Upper lobe of left lung (tissue), 6 donors: ENCODE results near the gene OPA3. TPM values are rescaled to one million over a fixed set of nuclear protein-coding genes. Genes with fewer than 3 reads are reported as not detected.
A peak's percentile ranks its signal among the peaks of the same experiment; 100 is the strongest.

ENCODE experiments used
- ATAC-seq, 2 donors: fragments of 200-7000 bp; cut with Tn5 transposase; one replicate each; pipeline ENCODE4 v1.9.1; 2022; ENCODE audit warnings: mild to moderate bottlenecking in 2 of 2, moderate library complexity in 2 of 2; ENCODE audit not compliant: low FRiP score in 2 of 2
- DNase-seq, 2 donors: peaks; one replicate each; pipeline ENCODE4 v3.0.0-alpha.2; 2019 to 2020
- H3K27ac ChIP-seq, 4 donors: fragments of 200-600 bp; sonication (generic); one replicate each; pipeline ENCODE4 v1.5.1; 2016 to 2019
- H3K27me3 ChIP-seq, 4 donors: fragments of 200-600 bp; sonication (generic); one replicate each; pipeline ENCODE4 v1.5.1; 2017 to 2019
- H3K36me3 ChIP-seq, 4 donors: fragments of 200-600 bp; sonication (generic); one replicate each; pipeline ENCODE4 v1.5.1; 2016 to 2019
- H3K4me1 ChIP-seq, 4 donors: fragments of 200-600 bp; sonication (generic); one replicate each; pipeline ENCODE4 v1.5.1; 2018 to 2019
- H3K4me3 ChIP-seq, 4 donors: fragments of 200-600 bp; sonication (generic); one replicate each; pipeline ENCODE4 v1.5.1; 2017 to 2019; ENCODE audit warnings: mild to moderate bottlenecking in 2 of 4, moderate library complexity in 1 of 4
- H3K9me3 ChIP-seq, 4 donors: fragments of 200-600 bp; sonication (generic); one replicate each; pipeline ENCODE4 v1.5.1; 2018 to 2019
- CTCF ChIP-seq, 6 experiments: fragments of 450-650 bp in 4 of 6; fragments of 200-600 bp in 2 of 6; sonication (generic) in 2 of 6; IDR thresholded peaks; one replicate each; pipeline ENCODE4 v1.5.1; 2016 to 2019; ENCODE audit warnings: antibody characterized with exemption in 6 of 6
- EP300 ChIP-seq, 4 donors: sonication (generic); formaldehyde crosslinking; IDR thresholded peaks; one replicate each; pipeline ENCODE4 v1.5.1; 2017; ENCODE audit warnings: antibody characterized with exemption in 4 of 4, control low read depth in 2 of 4
- POLR2A ChIP-seq, 4 donors: fragments of 450-650 bp; IDR thresholded peaks; one replicate each; pipeline ENCODE4 v1.5.1; 2016 to 2017; ENCODE audit warnings: antibody characterized with exemption in 4 of 4, mild to moderate bottlenecking in 2 of 4
- POLR2AphosphoS5 ChIP-seq, 2 donors: sonication (generic); formaldehyde crosslinking; IDR thresholded peaks; one replicate each; pipeline ENCODE4 v1.5.1; 2017; ENCODE audit warnings: antibody characterized with exemption in 2 of 2
- WGBS, 2 donors: methylation state at CpG; one replicate each; pipeline ENCODE4 v1.1.5; 2017 to 2018; 5-methylcytosine and 5-hydroxymethylcytosine counted together
- total RNA-seq, 6 donors: library from RNA; depleted of rRNA in 4 of 6; stranded (reverse); fragments of >200 nt in 4 of 6; gene quantifications; one replicate each; pipeline versions ENCODE4 v1.1.0 to v1.2.1, GENCODE V29; 2016 to 2021
- donor health status: DM: no; HTN: no; CAD: no; lungs with moderate emphysema.
- donor health status: DM: no; HTN: yes; CAD: no; lungs with severe emphysema.

The OPA3 gene
- total RNA-seq, 6 donors from 2014 or later, result 9.9 to 14.3 (median 12.7) TPM

DNA sequence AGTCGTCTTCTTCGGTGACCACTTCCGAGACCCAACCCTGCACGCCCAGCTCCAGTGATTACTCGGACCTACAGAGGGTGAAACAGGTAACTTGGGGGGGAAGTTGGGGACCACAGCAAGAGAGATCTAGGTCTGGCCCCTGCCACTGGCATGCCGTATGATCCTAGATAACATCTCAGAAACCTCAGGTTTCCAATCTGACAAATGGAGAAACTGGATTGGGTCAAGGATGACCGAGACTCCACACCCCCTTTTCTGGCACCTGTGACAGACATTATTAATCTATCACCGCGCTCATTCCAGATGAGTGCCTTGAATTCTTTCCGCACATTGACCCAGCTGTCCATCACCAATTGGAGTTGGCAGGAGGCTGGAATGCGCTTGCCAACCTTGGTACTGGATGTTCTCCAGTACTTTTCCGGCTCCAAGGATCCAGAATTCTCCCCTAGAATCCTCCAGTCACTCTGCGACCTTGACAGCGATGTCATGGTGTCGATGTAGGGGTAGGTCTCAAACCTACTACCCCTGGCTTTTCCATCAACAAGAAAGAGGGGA is 60.0 kb downstream of the OPA3 start:
- Histone ChIP-seq H3K27me3 (no peaks in the 10 kb centered on the region), H3K4me3 (no peak overlapping the region), H3K9me3 (no peaks in the 10 kb centered on the region), H3K27ac (no peak overlapping the region), H3K4me1 (peaks cover 16 to 34% (median 22%) of the 10 kb centered on the region in 4 donors), H3K36me3 (peaks cover 8 to 74% (median 62%) of the 10 kb centered on the region in 4 donors)
- DNase-seq, result no peak
- ATAC-seq, result no peak
- 94 to 97% methylated on average over 15 of the region's 15 CpGs for WGBS, 2 donors
- no peak for TF ChIP-seq CTCF (IDR thresholded peaks at IDR 0.05)
- no peak for TF ChIP-seq POLR2A (IDR thresholded peaks at IDR 0.05)
- TF ChIP-seq POLR2AphosphoS5 (IDR thresholded peaks at IDR 0.05), result no peak

DNA sequence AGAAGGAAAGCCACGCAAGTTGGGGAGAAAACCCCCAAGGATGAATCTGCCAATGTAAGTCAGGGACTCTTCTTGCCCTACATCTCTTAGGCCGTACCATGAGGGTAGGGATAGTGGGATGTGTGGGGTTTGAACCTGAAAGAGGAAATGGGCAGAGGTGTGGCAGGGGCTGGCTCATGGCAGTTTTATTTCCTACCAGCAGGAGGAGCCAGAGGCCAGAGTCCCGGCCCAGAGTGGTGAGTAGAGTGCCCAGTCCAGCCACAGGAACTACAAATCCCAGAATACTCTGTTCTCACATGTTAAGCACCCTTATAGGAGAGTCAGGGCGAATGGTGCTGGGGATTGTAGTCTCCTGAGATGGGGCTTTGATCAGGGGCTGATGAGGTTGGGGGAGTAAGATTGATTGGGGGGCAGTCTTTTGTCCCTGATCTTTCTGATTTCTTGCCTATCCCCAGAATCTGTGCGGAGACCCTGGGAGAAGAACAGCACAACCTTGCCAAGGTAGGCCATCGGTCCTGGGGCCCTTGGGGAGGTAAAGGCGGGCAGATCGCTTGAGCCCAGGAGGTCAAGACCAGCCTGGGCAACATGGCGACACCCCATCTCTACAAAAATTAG is 60.9 kb downstream of the OPA3 start:
- WGBS, 2 donors, result 65 to 67% methylated on average over 9 of the region's 9 CpGs
- Histone ChIP-seq H3K27me3 (no peaks in the 10 kb centered on the region), H3K27ac (peak overlapping the region in 1 of 4 donors; percentile 23), H3K4me1 (peaks cover 8 to 26% (median 14%) of the 10 kb centered on the region in 4 donors), H3K36me3 (peaks cover 9 to 82% (median 69%) of the 10 kb centered on the region in 4 donors), H3K9me3 (no peaks in the 10 kb centered on the region), H3K4me3 (no peak overlapping the region)
- TF ChIP-seq CTCF (IDR thresholded peaks at IDR 0.05), result peak; percentile 83 to 93 (median 92)
- TF ChIP-seq EP300 (IDR thresholded peaks at IDR 0.05), result no peak
- DNase-seq (peak in 1 of 2 donors; percentile 86), ATAC-seq (peak; percentile 96 to 97)

- Histone ChIP-seq H3K27me3 (no peaks in the 10 kb centered on the region), H3K4me1 (peaks cover 3 to 15% (median 10%) of the 10 kb centered on the region in 4 donors), H3K36me3 (peaks cover 11 to 93% (median 81%) of the 10 kb centered on the region in 4 donors), H3K4me3 (no peak overlapping the region), H3K27ac (peak overlapping the region in 1 of 4 donors; percentile 35), H3K9me3 (no peaks in the 10 kb centered on the region)
- peak in 1 of 2 donors; percentile 53 for DNase-seq
- no peak for ATAC-seq
- WGBS, 2 donors, result 88 to 93% methylated on average over 13 to 22 of the region's 24 CpGs
- TF ChIP-seq POLR2A (IDR thresholded peaks at IDR 0.05) (no peak), EP300 (IDR thresholded peaks at IDR 0.05) (no peak), POLR2AphosphoS5 (IDR thresholded peaks at IDR 0.05) (no peak)
These were observed 62.3 kb downstream of the OPA3 start for GRCh38 chr19:45522010-45522941.

GRCh38 chr19:45518469-45518826 is 66.2 kb downstream of the OPA3 start:
- no peak overlapping the region for H3K4me3 ChIP-seq
- no peak overlapping the region for H3K27ac ChIP-seq
- H3K4me1 ChIP-seq, result peaks cover 22 to 43% (median 31%) of the 10 kb centered on the region in 4 donors
- ATAC-seq, result no peak
- no peaks in the 10 kb centered on the region for H3K9me3 ChIP-seq
- peaks cover 3 to 64% (median 50%) of the 10 kb centered on the region in 4 donors for H3K36me3 ChIP-seq
- no peaks in the 10 kb centered on the region for H3K27me3 ChIP-seq
- TF ChIP-seq CTCF (IDR thresholded peaks at IDR 0.05) (no peak), POLR2A (IDR thresholded peaks at IDR 0.05) (no peak), EP300 (IDR thresholded peaks at IDR 0.05) (no peak), POLR2AphosphoS5 (IDR thresholded peaks at IDR 0.05) (no peak)
- no peak for DNase-seq
- 84% methylated on average over 7 of the region's 7 CpGs for WGBS, 2 donors
